Thymus (tissue), 11 donors: ENCODE measurements around the gene BLZF1. TPM values are rescaled to one million over a fixed set of nuclear protein-coding genes. Genes with fewer than 3 reads are reported as not detected.

Source experiments
- DNase-seq, 9 donors: peaks; one replicate each; pipeline ENCODE4 v3.0.0-alpha.2; 2013; ENCODE audit warnings: low spot score in 9 of 9, low read depth in 6 of 9, missing footprints in 1 of 9
- H3K27ac ChIP-seq, 2 donors: one replicate each; pipeline ENCODE4 v1.5.1; 2013; ENCODE audit warnings: control low read depth in 1 of 2, low read depth in 1 of 2, low read length in 1 of 2, mild to moderate bottlenecking in 1 of 2, moderate library complexity in 1 of 2
- H3K27me3 ChIP-seq, 2 donors: one replicate each; pipeline ENCODE4 v1.5.1; 2013; ENCODE audit warnings: low read length in 1 of 2; ENCODE audit not compliant: control insufficient read depth in 2 of 2, insufficient read depth in 1 of 2
- H3K36me3 ChIP-seq, 2 donors: one replicate each; pipeline ENCODE4 v1.5.1; 2013; ENCODE audit warnings: low read length in 1 of 2, mild to moderate bottlenecking in 1 of 2, moderate library complexity in 1 of 2; ENCODE audit not compliant: control insufficient read depth in 2 of 2, insufficient read depth in 2 of 2
- H3K4me1 ChIP-seq, 2 donors: one replicate each; pipeline ENCODE4 v1.5.1; 2013; ENCODE audit warnings: low read length in 2 of 2; ENCODE audit not compliant: control insufficient read depth in 2 of 2, insufficient read depth in 2 of 2
- H3K4me3 ChIP-seq, 2 donors: one replicate each; pipeline ENCODE4 v1.5.1; 2013; ENCODE audit warnings: low read length in 2 of 2, control low read depth in 1 of 2, mild to moderate bottlenecking in 1 of 2
- H3K9me3 ChIP-seq, 2 donors: one replicate each; pipeline ENCODE4 v1.5.1; 2013; ENCODE audit warnings: low read length in 1 of 2, mild to moderate bottlenecking in 1 of 2; ENCODE audit not compliant: control insufficient read depth in 2 of 2, insufficient read depth in 1 of 2
- WGBS: extraction: QIAGEN DNeasy Blood & Tissue Kit; methylation state at CpG from one replicate; pipeline ENCODE4 v1.1.7; 2013; 5-methylcytosine and 5-hydroxymethylcytosine counted together
- polyA plus RNA-seq: library from polyadenylated mRNA; stranded (reverse); fragments of 200-250 nt; gene quantifications from one replicate; pipeline ENCODE4 v1.2.3, GENCODE V29; 2013
- total RNA-seq: library from RNA; stranded (reverse); fragments of 120-200 nt; gene quantifications from one replicate; pipeline ENCODE4 v1.2.4, GENCODE V29; 2013
- donor health status: healthy.

Gene BLZF1
- total and polyA plus RNA-seq, 2 donors: 16.8 to 24.7 TPM

- H3K36me3 ChIP-seq: peaks cover 0 to 13% of the 10 kb centered on the region in 2 donors
- no peak for DNase-seq
- H3K27ac ChIP-seq: peak overlapping the region; percentile 85 to 93
- H3K4me3 ChIP-seq: peak overlapping the region; percentile 73 to 87
- H3K9me3 ChIP-seq: no peaks in the 10 kb centered on the region
- H3K4me1 ChIP-seq: peaks cover 0 to 6% of the 10 kb centered on the region in 2 donors
- WGBS: 13% methylated on average over 15 of the region's 15 CpGs
- H3K27me3 ChIP-seq: no peaks in the 10 kb centered on the region
Measured at GRCh38 chr1:169367096-169367685, 804 bp upstream of the BLZF1 start.

- Histone ChIP-seq H3K27me3 (no peaks in the 10 kb centered on the region), H3K4me3 (peak overlapping the region; percentile 73 to 87), H3K4me1 (peaks cover 0 to 6% of the 10 kb centered on the region in 2 donors), H3K27ac (peak overlapping the region; percentile 86 to 93), H3K36me3 (peaks cover 0 to 16% of the 10 kb centered on the region in 2 donors), H3K9me3 (no peaks in the 10 kb centered on the region)
- whole genome bisulfite sequencing: under 1% methylated on average over 16 of the region's 16 CpGs
- peak in 7 of 9 donors; percentile 13 to 62 (median 20) for DNase-seq
Measured at GRCh38 chr1:169368406-169368769, 393 bp downstream of the BLZF1 start.

- Histone ChIP-seq H3K36me3 (peaks cover 0 to 20% of the 10 kb centered on the region in 2 donors), H3K27ac (peak overlapping the region in 1 of 2 donors; percentile 14), H3K4me3 (no peak overlapping the region), H3K4me1 (peaks cover 0 to 6% of the 10 kb centered on the region in 2 donors), H3K27me3 (no peaks in the 10 kb centered on the region), H3K9me3 (no peaks in the 10 kb centered on the region)
- peak in 6 of 9 donors; percentile 15 to 68 (median 34) for DNase-seq
- 22% methylated on average over 1 of the region's 1 CpG for WGBS
Measured at GRCh38 chr1:169371404-169371803, 3.4 kb downstream of the BLZF1 start.

- H3K27me3 ChIP-seq: no peaks in the 10 kb centered on the region
- no peaks in the 10 kb centered on the region for H3K4me1 ChIP-seq
- H3K4me3 ChIP-seq: no peak overlapping the region
- no peak for DNase-seq
- H3K36me3 ChIP-seq: peaks cover 15 to 61% of the 10 kb centered on the region in 2 donors
- no peaks in the 10 kb centered on the region for H3K9me3 ChIP-seq
- no peak overlapping the region for H3K27ac ChIP-seq
Measured at GRCh38 chr1:169381162-169381561, 13.2 kb downstream of the BLZF1 start.

GRCh38 chr1:169383449-169383848, 15.5 kb downstream of the BLZF1 start:
- Histone ChIP-seq H3K4me3 (no peak overlapping the region), H3K36me3 (peaks cover 15 to 53% of the 10 kb centered on the region in 2 donors), H3K9me3 (no peaks in the 10 kb centered on the region), H3K4me1 (no peaks in the 10 kb centered on the region), H3K27me3 (no peaks in the 10 kb centered on the region), H3K27ac (no peak overlapping the region)
- 91% methylated on average over 4 of the region's 4 CpGs for WGBS
- no peak for DNase-seq

GRCh38 chr1:169387399-169387798, 19.4 kb downstream of the BLZF1 start:
- Histone ChIP-seq H3K4me1 (no peaks in the 10 kb centered on the region), H3K4me3 (no peak overlapping the region), H3K36me3 (peaks cover 17 to 52% of the 10 kb centered on the region in 2 donors), H3K27ac (no peak overlapping the region), H3K9me3 (no peaks in the 10 kb centered on the region), H3K27me3 (no peaks in the 10 kb centered on the region)
- DNase-seq: no peak

- no peaks in the 10 kb centered on the region for H3K4me1 ChIP-seq
- no peak overlapping the region for H3K4me3 ChIP-seq
- H3K27me3 ChIP-seq: no peaks in the 10 kb centered on the region
- H3K27ac ChIP-seq: no peak overlapping the region
- no peak for DNase-seq
- peaks cover 8 to 29% of the 10 kb centered on the region in 2 donors for H3K36me3 ChIP-seq
- no peaks in the 10 kb centered on the region for H3K9me3 ChIP-seq
Measured at GRCh38 chr1:169390303-169390702, 22.3 kb downstream of the BLZF1 start.

- Histone ChIP-seq H3K27me3 (no peaks in the 10 kb centered on the region), H3K4me1 (no peaks in the 10 kb centered on the region), H3K4me3 (no peak overlapping the region), H3K27ac (no peak overlapping the region), H3K36me3 (peaks cover 8 to 19% of the 10 kb centered on the region in 2 donors), H3K9me3 (no peaks in the 10 kb centered on the region)
- DNase-seq: no peak
- 96% methylated on average over 1 of the region's 1 CpG for WGBS
Measured at GRCh38 chr1:169392406-169392805, 24.4 kb downstream of the BLZF1 start.

- Histone ChIP-seq H3K4me3 (no peak overlapping the region), H3K36me3 (peaks cover 7 to 11% of the 10 kb centered on the region in 2 donors), H3K27ac (no peak overlapping the region), H3K27me3 (no peaks in the 10 kb centered on the region), H3K4me1 (no peaks in the 10 kb centered on the region), H3K9me3 (no peaks in the 10 kb centered on the region)
- WGBS: 99% methylated on average over 3 of the region's 3 CpGs
- no peak for DNase-seq
Measured at GRCh38 chr1:169395955-169396354, 28.0 kb downstream of the BLZF1 start.
